GM20000 (cell line): ENCODE measurements around the gene SYK.

Source experiments
- DNase-seq: peaks from one replicate; pipeline ENCODE4 v3.0.0; 2012; ENCODE audit warnings: low spot score
- CTCF ChIP-seq: IDR thresholded peaks from 2 replicates; pipeline ENCODE4 v1.5.1; 2012; ENCODE audit warnings: mild to moderate bottlenecking, control low read depth; ENCODE audit errors: extremely low read depth, missing control alignments

Gene SYK

GRCh38 chr9:90807006-90807405, 5.4 kb downstream of the SYK start:
- TF ChIP-seq CTCF: no peak
- no peak for DNase-seq

- no peak for DNase-seq
- TF ChIP-seq CTCF: no peak
Observed at GRCh38 chr9:90808398-90808797, 6.8 kb downstream of the SYK start.

- no peak for TF ChIP-seq CTCF
- peak; percentile 50 for DNase-seq
Observed at GRCh38 chr9:90808890-90809685, 7.5 kb downstream of the SYK start.

- TF ChIP-seq CTCF: no peak
- DNase-seq: no peak
Observed at GRCh38 chr9:90810691-90811090, 9.1 kb downstream of the SYK start.

- DNase-seq: no peak
- TF ChIP-seq CTCF: no peak
Observed at GRCh38 chr9:90813046-90813445, 11.4 kb downstream of the SYK start.

- DNase-seq: no peak
- no peak for TF ChIP-seq CTCF
Observed at GRCh38 chr9:90813523-90813922, 11.9 kb downstream of the SYK start.

GRCh38 chr9:90814355-90814754, 12.7 kb downstream of the SYK start:
- DNase-seq: no peak
- TF ChIP-seq CTCF: no peak
